ENCODE measurements around the gene MRPL36.

- no peak for TF ChIP-seq EZH2 (IDR thresholded peaks at IDR 0.05; ENCODE audit: borderline replicate concordance, low read depth, low read length, poor library complexity, severe bottlenecking)
- no peak for TF ChIP-seq CTCF (conservative IDR thresholded peaks at IDR 0.05; ENCODE audit: low read depth, low read length)
These were observed 31.1 kb upstream of the MRPL36 start for GRCh38 chr5:1830571-1831228.

Data from A673 (cell line).